Activated CD4-positive, alpha-beta T cell treated with anti-CD3 and anti-CD28 coated beads, Interleukin-2, Interleukin-6, amounts not matched to agents 100 ng/mL and 50 ng/mL, durations not matched to agents 16 hours and 8 hours (primary cell): ENCODE measurements around the gene HDGFL1.

Experiments used
- DNase-seq: peaks from one replicate; pipeline ENCODE4 v3.0.0-alpha.2; 2020

Gene HDGFL1

GRCh38 chr6:22569281-22570184 is at the start of gene HDGFL1:
Gene HDGFL1, plus strand, starts transcription at chr6:22569566. Its CDS starts 10 bp downstream, at chr6:22569576.
- DNase-seq = no peak

GRCh38 chr6:22521035-22521434 is 48.3 kb upstream of the HDGFL1 start:
- DNase-seq = no peak

- no peak for DNase-seq
Measured at GRCh38 chr6:22526736-22527135, 42.6 kb upstream of the HDGFL1 start.

- DNase-seq = no peak
Measured at GRCh38 chr6:22529866-22530265, 39.5 kb upstream of the HDGFL1 start.

GRCh38 chr6:22530506-22530905 is 38.9 kb upstream of the HDGFL1 start:
- no peak for DNase-seq

GRCh38 chr6:22536122-22536521 is 33.2 kb upstream of the HDGFL1 start:
- DNase-seq = no peak

GRCh38 chr6:22544476-22544875 is 24.9 kb upstream of the HDGFL1 start:
- DNase-seq = no peak

GRCh38 chr6:22545051-22545450 is 24.3 kb upstream of the HDGFL1 start:
- DNase-seq = no peak

- DNase-seq = no peak
Measured at GRCh38 chr6:22546236-22546635, 23.1 kb upstream of the HDGFL1 start.

GRCh38 chr6:22550971-22551670 is 18.2 kb upstream of the HDGFL1 start:
- DNase-seq = no peak

GRCh38 chr6:22556266-22556665 is 13.1 kb upstream of the HDGFL1 start:
- DNase-seq = no peak

GRCh38 chr6:22557007-22557406 is 12.4 kb upstream of the HDGFL1 start:
- no peak for DNase-seq

- DNase-seq = no peak
Measured at GRCh38 chr6:22558288-22558882, 11.0 kb upstream of the HDGFL1 start.

- DNase-seq = no peak
Measured at GRCh38 chr6:22568854-22569253, 512 bp upstream of the HDGFL1 start.

GRCh38 chr6:22570185-22570551 is 802 bp downstream of the HDGFL1 start:
- no peak for DNase-seq

- DNase-seq = no peak
Measured at GRCh38 chr6:22575190-22575589, 5.8 kb downstream of the HDGFL1 start.

- no peak for DNase-seq
Measured at GRCh38 chr6:22579439-22579838, 10.1 kb downstream of the HDGFL1 start.

GRCh38 chr6:22580337-22580736 is 11.0 kb downstream of the HDGFL1 start:
- DNase-seq = no peak

- DNase-seq = no peak
Measured at GRCh38 chr6:22582417-22583205, 13.2 kb downstream of the HDGFL1 start.

- no peak for DNase-seq
Measured at GRCh38 chr6:22583230-22583629, 13.9 kb downstream of the HDGFL1 start.

- no peak for DNase-seq
Measured at GRCh38 chr6:22583927-22584326, 14.6 kb downstream of the HDGFL1 start.

GRCh38 chr6:22589118-22589517 is 19.8 kb downstream of the HDGFL1 start:
- no peak for DNase-seq

- no peak for DNase-seq
Measured at GRCh38 chr6:22590423-22590822, 21.1 kb downstream of the HDGFL1 start.
